HG02678 (cell line): ENCODE data around the gene IFIT3.
"Not testable (repeated sequence)": the region's sequence is repeated elsewhere in the genome, so short reads cannot be mapped to it uniquely, and the experiment has no call there.

Experiments
- ATAC-seq: cut with Tn5 transposase; IDR thresholded peaks from one replicate; pipeline ENCODE4 v1.9.1; 2021; ENCODE audit warnings: mild to moderate bottlenecking, moderate library complexity; ENCODE audit not compliant: unreplicated experiment

IFIT3 gene, protein sequence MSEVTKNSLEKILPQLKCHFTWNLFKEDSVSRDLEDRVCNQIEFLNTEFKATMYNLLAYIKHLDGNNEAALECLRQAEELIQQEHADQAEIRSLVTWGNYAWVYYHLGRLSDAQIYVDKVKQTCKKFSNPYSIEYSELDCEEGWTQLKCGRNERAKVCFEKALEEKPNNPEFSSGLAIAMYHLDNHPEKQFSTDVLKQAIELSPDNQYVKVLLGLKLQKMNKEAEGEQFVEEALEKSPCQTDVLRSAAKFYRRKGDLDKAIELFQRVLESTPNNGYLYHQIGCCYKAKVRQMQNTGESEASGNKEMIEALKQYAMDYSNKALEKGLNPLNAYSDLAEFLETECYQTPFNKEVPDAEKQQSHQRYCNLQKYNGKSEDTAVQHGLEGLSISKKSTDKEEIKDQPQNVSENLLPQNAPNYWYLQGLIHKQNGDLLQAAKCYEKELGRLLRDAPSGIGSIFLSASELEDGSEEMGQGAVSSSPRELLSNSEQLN

DNA sequence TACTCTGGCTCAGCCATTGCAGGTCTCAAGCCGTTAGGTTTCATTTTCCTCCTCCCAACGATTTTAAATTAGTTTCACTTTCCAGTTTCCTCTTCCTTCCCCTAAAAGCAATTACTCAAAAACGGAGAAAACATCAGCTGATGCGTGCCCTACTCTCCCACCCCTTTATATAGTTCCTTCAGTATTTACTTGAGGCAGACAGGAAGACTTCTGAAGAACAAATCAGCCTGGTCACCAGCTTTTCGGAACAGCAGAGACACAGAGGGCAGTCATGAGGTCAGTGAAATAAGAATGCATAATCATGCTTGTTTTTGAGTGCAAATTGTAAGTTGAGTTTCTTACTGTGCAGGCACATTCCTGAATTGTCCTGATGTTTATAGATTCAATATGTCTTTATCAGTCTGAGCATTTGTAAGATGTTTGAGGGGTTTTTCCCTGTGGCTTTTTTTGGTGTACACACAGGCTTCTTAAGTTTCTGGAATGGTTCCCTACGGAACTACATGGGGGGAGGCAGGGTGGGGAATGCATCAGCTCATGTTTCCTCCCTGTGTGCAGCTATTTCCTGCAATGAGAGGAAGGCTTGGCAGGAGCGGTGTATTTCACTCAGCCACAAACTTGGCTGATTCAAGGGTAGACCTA is at the start of gene IFIT3:
Gene IFIT3, plus strand, starts transcription at position 195 of the 639 bp plus-strand sequence. Its CDS starts 77 bp downstream, at position 272.
- no peak for ATAC-seq

- no peak for ATAC-seq
Measured at GRCh38 chr10:89278034-89278535, 49.7 kb upstream of the IFIT3 start.

- no peak for ATAC-seq
Measured at GRCh38 chr10:89278900-89279392, 48.9 kb upstream of the IFIT3 start.

DNA sequence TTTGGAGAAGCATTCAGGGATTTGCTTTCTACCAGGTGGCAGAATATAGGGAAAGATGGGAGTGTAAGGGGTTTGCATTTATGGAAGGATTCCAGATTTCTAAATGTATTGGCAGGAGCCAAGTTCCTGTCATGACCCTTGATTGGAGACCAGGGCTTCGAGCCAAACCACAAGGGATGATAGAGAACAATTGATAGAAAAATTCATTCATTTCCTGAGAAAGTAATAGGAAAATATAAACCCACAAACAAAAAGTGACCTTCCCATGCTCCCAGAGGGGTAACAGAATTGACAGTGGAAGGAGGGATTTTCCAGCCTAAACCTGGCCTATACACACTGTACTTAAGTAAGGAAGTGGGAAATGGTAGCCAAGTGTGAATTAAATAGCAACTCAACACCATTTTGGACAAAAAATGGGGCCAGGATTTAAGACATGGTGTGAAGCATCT is 48.4 kb upstream of the IFIT3 start:
- no peak for ATAC-seq

DNA sequence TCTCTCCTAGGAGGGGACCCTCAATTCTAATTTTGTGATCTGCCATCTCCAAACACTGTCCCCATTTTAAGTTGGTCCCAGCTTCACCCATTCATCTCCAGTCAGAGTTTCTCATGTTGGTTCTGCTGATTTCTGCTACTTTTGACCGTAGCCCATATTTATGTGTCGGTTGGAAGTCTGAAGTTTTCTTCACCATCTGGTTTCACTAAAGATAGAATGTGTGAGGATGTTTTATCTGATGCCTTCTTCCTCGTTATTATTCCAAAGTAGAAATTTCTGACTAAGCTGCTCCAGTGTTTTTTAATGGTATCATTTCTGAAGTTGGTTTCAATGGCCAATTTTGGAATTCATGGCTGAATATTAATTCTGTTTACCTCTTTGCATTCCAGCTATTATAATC is 47.3 kb upstream of the IFIT3 start:
- no peak for ATAC-seq

- ATAC-seq = no peak
Measured at GRCh38 chr10:89281606-89282395, 46.0 kb upstream of the IFIT3 start.

DNA sequence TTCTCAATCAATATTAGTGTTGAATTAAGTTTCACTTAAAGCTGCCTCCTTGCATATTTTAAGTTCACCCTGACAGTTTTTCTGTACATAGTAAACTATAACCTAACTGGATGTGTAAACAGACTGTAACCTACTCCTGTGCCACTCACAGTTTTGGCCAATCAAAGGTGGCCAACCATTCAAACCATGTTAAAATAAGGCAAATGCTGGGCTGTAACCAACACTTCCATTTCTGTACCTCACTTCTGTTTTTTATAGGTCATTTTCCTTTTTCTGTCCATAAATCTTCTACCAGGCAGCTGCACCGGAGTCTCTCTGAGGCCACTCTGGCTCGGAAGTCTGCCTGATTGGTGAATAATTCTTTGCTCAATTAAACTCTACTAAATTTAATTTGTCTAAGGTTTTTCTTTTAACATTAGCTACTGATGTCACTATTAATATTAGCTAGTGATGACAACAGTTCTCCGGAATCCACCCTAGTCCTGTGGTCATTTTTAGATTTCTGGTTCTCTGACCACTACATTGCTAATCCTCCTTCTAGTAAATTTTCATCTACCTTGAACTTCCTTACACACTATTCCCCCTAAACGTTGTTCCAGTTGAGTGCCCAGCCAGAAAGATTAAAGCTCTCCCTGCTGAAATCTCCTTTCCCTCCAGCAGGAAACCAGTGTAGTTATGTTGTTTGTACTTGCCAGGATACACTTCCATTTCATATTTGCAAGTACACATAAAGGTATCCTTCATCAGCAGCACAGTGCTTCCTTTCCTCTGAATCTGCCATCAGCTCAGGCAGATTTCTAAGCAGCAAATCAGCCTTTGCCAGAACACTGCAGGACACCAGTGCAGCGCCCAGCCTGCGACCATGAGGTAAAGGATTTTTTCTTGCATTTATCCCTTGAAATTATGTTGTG is 44.5 kb upstream of the IFIT3 start:
- no peak for ATAC-seq

- no peak for ATAC-seq
Measured at GRCh38 chr10:89283936-89284475, 43.8 kb upstream of the IFIT3 start.

DNA sequence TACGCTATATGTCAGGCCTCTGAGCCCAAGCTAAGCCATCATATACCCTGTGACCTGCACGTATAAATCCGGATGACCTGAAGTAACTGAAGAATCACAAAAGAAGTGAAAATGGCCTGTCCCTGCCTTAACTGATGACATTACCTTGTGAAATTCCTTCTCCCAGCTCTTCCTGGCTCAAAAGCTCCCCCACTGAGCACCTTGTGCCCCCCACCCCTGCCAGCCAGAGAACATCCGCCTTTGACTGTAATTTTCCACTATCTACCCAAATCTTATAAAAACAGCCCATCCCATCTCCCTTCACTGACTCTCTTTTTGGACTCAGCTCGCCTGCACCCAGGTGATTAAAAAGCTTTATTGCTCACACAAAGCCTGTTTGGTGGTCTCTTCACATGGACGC is 43.1 kb upstream of the IFIT3 start:
- ATAC-seq = not testable (repeated sequence)

GRCh38 chr10:89285303-89285702 is 42.5 kb upstream of the IFIT3 start:
- not testable (repeated sequence) for ATAC-seq

- no peak for ATAC-seq
Measured at GRCh38 chr10:89294721-89295239, 33.0 kb upstream of the IFIT3 start.

DNA sequence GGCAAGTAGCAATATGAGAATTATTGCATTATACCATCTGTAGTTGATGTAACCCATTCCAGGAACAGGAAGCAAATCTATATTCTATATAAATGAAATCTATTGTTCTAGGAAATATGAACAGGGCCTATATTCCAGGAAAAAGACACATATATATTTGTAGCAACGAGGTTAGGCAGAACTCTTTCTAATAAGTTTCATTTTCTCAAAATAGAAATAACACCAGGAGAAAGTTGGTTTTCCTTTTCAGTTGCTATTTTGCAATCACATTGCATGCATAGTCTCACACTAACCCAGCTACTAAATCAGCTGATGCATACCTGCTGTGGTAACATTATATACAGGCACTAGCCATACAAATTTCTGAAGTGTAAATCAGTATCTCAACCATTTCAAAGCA is 32.2 kb upstream of the IFIT3 start:
- ATAC-seq = no peak

DNA sequence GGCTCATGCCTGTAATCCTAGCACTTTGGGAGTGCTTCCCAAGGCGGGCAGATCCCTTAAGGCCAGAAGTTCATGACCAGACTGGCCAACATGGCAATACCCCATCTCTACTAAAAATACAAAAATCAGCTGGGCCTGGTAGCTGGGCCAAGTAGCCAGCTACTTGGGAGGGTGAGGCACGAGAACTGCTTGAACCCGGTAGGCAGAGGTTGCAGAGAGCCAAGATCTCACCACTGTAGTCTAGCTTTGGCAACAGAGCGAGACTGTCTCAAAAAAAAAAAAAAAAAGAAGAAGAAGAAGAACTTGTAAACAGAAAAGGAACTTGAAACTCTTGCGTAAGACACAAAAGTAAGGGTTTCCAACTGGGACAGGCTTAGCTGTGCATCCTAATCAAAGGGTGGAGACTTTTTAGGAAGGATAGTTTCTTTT is 31.6 kb upstream of the IFIT3 start:
- peak; percentile 40 for ATAC-seq

GRCh38 chr10:89297356-89297755 is 30.4 kb upstream of the IFIT3 start:
- ATAC-seq = no peak

- no peak for ATAC-seq
Measured at GRCh38 chr10:89297791-89298190, 30.0 kb upstream of the IFIT3 start.

- no peak for ATAC-seq
Measured at GRCh38 chr10:89299031-89299430, 28.8 kb upstream of the IFIT3 start.

DNA sequence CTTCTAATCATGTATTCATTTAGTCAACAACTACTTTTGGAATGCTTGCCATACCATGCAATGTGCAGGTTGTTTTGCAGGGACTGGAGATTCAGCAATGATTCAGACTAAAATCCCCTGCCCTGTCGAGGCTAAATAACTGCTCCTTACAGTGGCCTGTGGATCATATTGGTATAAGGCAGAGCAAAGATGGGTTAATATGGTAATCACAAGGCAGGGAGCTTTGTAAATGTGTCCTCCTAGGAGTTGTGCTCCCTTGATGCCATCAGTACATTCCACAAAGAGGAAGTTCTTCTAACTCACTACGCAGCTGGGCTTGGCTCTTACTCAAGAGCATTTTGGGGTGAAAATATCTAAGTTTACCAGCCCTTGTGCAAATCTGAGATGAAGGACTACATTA is 26.6 kb upstream of the IFIT3 start:
- ATAC-seq = peak; percentile 31

DNA sequence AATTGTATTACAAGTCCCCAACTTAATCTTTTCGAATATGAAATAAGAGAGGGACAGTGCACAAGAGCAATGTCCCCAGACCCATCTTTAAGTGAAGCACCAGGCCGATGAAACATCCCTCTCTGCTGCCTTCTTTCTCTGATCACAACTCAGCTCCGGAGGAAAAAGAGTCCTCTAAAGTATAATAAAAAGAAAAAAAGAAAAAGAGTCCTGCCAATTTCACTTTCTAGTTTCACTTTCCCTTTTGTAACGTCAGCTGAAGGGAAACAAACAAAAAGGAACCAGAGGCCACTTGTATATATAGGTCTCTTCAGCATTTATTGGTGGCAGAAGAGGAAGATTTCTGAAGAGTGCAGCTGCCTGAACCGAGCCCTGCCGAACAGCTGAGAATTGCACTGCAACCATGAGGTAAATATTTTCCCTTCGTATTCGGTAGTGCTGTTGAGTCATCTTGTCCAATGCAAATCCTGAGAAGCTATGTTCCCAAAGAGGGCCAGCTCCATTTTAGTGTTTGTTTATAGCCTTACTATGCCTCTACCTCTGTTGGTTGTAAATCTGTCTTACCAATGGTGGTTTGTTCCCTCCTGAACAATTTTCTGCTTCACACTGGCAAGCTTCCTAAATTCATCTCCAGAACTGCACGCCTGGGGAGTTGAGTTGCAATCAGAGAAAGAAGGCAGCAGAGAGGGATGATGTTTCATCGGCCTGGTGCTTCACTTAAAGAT is 25.9 kb upstream of the IFIT3 start, which contains the start of gene IFIT2:
Gene IFIT2, plus strand, starts transcription at position 326 of the 725 bp plus-strand sequence. Its CDS starts 78 bp downstream, at position 404.
- ATAC-seq = peak; percentile 72
